KBM-7 (cell line): ENCODE results near the gene PLVAP.

Source experiments
- DNase-seq: peaks from one replicate; pipeline ENCODE4 v3.0.0-alpha.2; 2015
- in situ Hi-C: fragments of 300-500 bp; cut with MboI; formaldehyde crosslinking; loops from 2 replicates; pipeline ENCODE4 v1.14.3; 2020; ENCODE audit warnings: low sequenced_read_pairs, low pct_unique_long_range_greater_than_20kb, mixed read lengths

The PLVAP gene

DNA sequence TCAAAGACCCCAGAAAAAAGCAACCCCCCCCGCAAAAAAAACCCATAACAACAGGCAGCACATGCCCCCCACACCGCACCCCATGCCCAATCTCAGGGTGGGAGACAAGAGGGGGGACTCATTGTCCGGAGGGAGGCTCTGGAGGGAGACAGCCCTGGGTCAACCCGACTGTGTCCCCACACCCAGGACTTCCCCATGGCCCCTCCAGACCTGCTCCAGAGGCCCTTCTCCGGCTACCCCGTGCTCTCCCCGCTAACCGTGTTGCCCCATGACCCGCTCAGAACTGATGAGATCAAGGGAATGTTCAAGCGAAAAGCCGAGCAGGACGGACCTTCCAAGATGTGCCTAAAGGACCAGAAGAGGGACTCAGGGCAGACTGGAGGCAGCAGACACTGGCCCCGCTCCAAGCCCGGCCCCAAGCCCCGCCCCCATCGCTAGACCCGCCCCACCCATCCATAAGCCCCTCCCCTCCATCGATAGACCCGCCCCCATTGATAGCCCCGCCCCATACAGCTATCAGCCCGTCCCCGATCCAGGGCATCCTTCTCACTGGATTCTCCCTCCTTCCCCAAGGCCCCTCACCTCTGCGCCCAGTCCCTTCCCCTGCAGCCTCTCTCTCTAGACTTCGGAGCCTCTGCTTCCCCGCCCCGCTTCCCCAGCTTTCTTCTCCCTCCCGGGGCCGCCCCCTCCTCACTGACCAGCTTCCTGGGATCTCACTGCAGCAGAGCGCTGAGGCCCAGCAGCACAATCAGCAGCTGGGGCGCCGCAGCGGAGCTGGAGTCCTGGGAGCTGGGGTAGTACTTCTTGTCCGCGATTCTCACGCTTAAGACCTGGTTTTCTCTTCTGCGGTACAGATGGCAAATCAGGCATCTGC, 26.1 kb upstream of the PLVAP start:
- no peak for DNase-seq
- in situ Hi-C loops, result no loop called here

DNA sequence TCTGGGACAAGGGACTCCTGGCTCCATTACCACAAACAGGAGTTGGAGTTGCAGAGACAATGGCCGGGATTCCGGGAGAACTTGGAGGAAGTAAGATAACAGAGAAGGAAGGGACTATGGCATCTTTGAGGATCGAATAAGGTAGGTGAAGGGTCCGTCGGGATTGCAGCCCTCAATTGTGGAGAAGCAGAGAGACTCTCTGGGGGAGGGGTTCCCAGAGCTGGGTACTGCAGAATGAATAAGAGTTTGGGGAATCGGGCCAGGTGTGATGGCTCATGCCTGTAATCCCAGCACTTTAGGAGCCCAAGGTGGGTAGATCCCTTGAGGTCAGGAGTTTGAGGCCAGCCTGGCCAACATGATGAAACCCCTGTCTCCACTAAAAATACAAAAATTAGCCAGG, 24.5 kb upstream of the PLVAP start:
- in situ Hi-C loops, result no loop called here
- DNase-seq, result no peak

GRCh38 chr19:17398902-17399527, 21.9 kb upstream of the PLVAP start:
- no peak for DNase-seq
- in situ Hi-C loops, result no loop called here

DNA sequence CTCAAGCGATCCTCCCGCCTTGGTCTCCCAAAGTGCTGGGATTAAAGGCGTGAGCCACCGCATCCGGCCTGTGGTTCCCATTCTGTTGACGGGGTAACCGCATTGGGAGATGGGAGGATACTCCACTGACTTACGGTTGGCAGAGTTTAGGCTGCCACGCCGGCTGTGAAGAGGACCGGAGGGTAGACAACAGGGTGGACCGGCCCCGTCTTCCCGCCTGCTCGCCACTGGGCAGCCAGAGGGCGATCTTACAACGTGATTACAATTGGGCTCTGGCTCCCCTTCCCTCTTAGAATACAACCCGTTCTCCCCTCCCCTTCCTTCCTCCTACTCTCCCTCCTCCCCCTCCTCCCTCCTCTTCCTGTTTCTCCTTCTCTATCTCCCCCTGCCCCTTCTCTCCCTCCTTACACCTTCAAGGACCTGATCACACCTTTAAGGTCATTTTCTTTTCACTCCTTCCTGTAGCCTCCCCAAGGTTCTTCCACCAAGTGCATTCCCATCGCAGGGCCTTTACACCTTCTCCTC, 17.8 kb upstream of the PLVAP start:
- DNase-seq, result peak; percentile 85
- in situ Hi-C loops, result no loop called here

- in situ Hi-C loops, result no loop called here
- no peak for DNase-seq
Observed at GRCh38 chr19:17393914-17394313, 16.8 kb upstream of the PLVAP start, which contains the start of gene CCDC194. CCDC194 (minus strand) TSS chr19:17394196; CDS start chr19:17394158, 38 bp downstream.

DNA sequence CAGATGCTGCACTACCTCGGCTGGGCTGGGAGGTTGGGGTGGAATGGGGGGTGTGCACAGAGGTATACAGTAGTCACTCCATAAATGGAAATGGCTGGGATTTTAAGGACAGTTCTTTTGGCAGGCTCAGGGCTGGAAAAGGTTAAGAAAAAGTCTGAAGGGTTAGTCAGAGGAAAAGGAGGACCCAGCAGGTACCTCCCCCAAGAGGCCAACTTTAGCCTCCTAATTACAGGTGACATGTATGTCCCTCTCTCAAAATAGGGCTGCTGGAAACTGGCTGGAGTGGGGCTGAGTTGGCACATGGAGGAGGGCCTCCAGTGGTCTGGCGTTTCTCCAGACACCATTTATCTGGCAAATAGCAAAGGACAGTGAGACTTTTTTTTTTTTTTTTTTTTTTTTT, 15.9 kb upstream of the PLVAP start:
- DNase-seq, result peak; percentile 55
- in situ Hi-C loops, result no loop called here

DNA sequence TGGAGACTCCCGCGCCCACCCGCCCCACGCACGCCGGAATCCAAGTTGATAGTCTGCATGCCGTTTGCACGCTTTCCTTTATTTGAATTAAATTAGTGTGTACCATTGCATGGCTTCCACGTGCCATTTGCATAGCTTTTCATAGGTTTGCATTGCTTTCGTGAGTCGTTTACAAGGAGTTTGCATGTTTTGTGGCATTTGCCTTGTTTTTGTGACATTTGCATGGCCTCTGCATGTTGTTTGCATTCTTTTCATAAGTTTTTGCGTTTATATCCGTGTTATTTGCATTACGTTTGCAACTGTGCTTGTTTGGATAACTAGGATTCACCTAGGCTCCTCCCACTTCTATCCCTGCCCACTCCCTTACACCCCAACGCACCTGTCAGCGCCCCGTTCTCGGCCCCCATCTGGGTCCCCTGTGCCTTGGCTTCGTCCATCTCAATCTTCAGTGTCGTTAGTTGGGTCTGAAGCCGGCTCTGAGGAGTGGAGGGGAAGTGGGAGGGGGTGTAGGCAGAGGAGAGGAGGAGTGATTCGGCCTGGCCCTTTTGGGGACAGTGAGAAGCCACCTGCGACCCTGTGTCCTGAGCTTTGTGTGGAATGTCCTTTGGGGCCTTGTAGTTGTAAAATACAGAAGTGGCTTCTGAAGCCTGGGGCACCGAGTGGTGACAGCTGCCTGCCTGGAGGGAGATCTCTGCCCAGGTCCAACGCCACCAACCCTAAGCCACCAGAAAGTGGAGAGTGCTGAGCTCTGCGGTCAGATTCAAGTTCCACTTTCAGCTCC, 14.4 kb upstream of the PLVAP start:
- peak; percentile 83 for DNase-seq
- in situ Hi-C loops, result no loop called here

DNA sequence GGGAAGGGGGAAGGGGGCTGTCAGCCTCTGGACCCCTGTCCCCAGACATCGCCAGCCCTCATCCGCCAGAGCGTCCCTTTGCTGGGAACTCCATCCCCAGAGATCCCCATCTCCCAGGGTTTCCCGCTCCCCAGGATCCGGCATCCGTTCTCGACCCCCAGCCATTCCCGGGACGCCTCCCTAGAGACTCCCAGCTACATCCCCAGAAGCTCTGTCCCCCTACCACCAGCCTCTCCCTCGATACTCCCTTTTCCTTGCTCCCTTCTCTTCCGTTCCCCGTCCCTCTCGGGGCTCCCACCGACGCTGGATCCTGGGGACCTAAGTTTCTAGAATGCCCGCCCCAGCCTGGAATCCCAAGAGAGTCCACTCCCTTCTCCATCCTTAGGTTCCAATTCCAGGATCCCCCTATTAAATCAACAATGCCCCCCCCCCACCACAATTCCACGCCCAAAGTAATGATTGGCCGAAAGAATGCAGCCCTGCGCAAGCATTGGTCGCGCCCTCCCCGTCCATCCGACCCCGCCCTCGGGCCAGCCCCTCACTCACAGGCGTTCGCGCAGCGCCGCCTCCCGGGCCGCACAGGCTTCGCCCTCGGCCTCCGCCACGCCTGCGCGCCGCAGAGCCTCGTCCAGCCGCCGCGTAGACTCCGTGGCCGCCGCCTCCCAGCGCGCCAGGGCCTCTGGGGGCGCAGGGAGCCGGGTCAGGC, 13.7 kb upstream of the PLVAP start:
- in situ Hi-C loops, result no loop called here
- peak; percentile 91 for DNase-seq

GRCh38 chr19:17389957-17390664, 13.0 kb upstream of the PLVAP start:
- in situ Hi-C loops, result no loop called here
- no peak for DNase-seq

DNA sequence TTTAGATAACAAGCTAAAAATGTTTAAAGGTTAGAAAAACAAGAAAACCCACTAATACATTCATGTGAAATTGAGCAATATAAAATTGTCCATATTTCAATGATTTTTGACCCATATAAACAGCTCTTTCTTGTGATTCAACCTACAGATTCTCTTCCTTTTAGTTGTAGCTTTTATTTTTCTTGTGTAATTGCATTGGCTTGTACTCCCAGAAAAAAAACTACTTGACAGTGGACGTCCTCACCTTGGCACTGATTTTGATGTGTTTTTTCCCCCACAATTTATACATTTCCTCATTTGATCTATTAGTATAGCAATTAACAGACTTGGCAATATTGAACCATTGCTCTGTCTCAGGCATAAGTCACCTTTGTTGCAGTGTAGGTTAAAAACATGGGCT, 12.1 kb upstream of the PLVAP start:
- no peak for DNase-seq
- in situ Hi-C loops, result no loop called here

GRCh38 chr19:17385878-17386611, 8.9 kb upstream of the PLVAP start:
- peak; percentile 81 for DNase-seq

DNA sequence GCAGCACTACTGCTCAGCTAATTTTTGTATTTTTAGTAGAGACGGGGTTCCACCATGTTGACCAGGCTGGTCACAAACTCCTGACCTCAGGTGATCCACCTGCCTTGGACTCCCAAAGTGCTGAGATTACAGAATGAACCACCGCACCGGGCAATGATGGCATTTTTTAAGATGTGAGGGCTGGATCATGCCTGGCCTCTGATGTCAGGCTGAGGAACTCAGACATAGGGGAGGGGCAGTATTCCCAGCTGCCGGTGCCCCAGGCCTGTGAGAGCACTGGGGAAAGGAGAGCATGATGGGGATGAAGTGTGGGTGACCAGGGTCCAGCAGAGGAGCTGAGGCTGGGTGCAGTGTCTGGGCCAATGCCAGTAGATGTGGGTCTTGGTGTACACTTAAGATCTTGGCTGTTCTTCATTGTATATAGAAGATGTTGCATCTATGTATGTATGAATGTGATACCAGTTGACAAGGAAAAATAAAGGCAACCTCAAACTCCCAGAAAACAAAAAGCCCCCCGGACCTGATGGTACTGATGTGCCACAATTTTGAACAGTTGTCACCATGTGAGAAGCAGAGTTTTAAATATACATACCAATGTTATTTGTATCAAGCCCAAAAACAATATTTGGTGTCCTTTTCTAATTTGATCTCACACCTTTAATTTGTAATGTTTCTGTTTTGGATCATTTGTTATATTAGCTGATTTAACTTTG, 3.4 kb upstream of the PLVAP start:
- in situ Hi-C loops, result no loop called here
- no peak for DNase-seq

More at GRCh38 chr19:17385878-17386611, 8.9 kb upstream of the PLVAP start:
- in situ Hi-C loops, result no loop called here

DNA sequence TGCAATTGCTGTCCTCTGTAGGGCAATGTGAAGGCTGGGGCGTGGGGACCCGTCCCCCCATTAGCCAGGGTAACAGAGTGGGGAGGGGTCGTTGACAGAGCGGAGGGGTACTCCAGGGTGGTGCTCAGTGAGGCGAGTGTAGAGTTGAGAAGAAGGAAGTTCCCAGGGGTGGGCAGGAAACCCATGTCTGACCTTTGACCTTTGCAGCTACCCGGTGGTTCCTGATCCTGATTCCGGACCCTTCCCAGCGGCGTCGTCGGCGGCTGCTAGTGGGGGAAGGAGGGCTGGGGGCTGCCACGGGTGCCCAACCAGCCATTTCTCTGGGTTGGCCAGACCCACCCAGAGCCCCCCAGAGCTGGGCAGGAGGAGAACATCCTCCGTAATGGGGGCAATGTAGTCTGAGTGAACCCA, 2.1 kb upstream of the PLVAP start:
- peak; percentile 77 for DNase-seq
- in situ Hi-C loops, result no loop called here

- in situ Hi-C loops, result no loop called here
- DNase-seq, result no peak
Observed at GRCh38 chr19:17378271-17378670, 1.1 kb upstream of the PLVAP start.

- in situ Hi-C loops, result no loop called here
- DNase-seq, result peak; percentile 83
Observed at GRCh38 chr19:17370026-17370587, 7.0 kb downstream of the PLVAP start.

- DNase-seq, result no peak
- in situ Hi-C loops, result no loop called here
Observed at GRCh38 chr19:17365361-17365760, 11.8 kb downstream of the PLVAP start.
